Mucosa of descending colon (tissue), 3 donors: ENCODE data around the gene FAR1. TPM values are rescaled to one million over a fixed set of nuclear protein-coding genes. Genes with fewer than 3 reads are reported as not detected.
"Not testable (repeated sequence)": the region's sequence is repeated elsewhere in the genome, so short reads cannot be mapped to it uniquely, and the experiment has no call there.

Experiments used
- ATAC-seq: fragments of 200-7000 bp; cut with Tn5 transposase; one replicate; pipeline ENCODE4 v1.9.1; 2020; ENCODE audit warnings: mild to moderate bottlenecking, moderate library complexity
- DNase-seq, 3 donors: peaks; one replicate each; pipeline ENCODE4 v3.0.0-alpha.2; 2020
- H3K36me3 ChIP-seq: fragments of 200-600 bp; one replicate; pipeline ENCODE4 v1.8.0; 2021; ENCODE audit warnings: low read depth, mild to moderate bottlenecking
- H3K4me1 ChIP-seq: fragments of 200-600 bp; one replicate; pipeline ENCODE4 v1.8.0; 2021; ENCODE audit warnings: low read depth, mild to moderate bottlenecking
- H3K4me3 ChIP-seq: fragments of 200-600 bp; one replicate; pipeline ENCODE4 v1.8.0; 2021; ENCODE audit warnings: mild to moderate bottlenecking
- H3K9me3 ChIP-seq: fragments of 200-600 bp; one replicate; pipeline ENCODE4 v1.8.0; 2021; ENCODE audit warnings: mild to moderate bottlenecking
- CTCF ChIP-seq: fragments of 200-600 bp; IDR thresholded peaks from one replicate; pipeline ENCODE4 v1.8.0; 2022; ENCODE audit warnings: antibody characterized with exemption, mild to moderate bottlenecking
- intact Hi-C, 2 donors: fragments of 100-400 bp; cut with DNase I in 1 of 2; cut with micrococcal nuclease in 1 of 2; formaldehyde crosslinking; loops; one replicate each; pipeline versions ENCODE4 v1.11.0 to v1.11.1; 2022; cut with DNase I, micrococcal nuclease
- long read RNA-seq, 2 donors: library from polyadenylated mRNA; unstranded; transcript quantifications; one replicate each; pipeline ENCODE4 v2.0.0, GENCODE V29; 2019 to 2021
- total RNA-seq, 3 donors: library from RNA; stranded (reverse); fragmentation: NEBNext Ultra II Directional in 2 of 3; extraction: Animal tissue kit (Norgen Biotek cat#: 25700) in 2 of 3; gene quantifications; one replicate each; pipeline versions ENCODE4 v1.2.1 to v1.2.4, GENCODE V29; 2021 to 2023
- donor health status: DM: no; HTN: no; CAD: no; lungs with moderate emphysema.
- donor health status: DM: no; HTN: no; CAD: no.
- donor health status: DM: no; HTN: yes; CAD: no.

The FAR1 gene
- total RNA-seq: 100 to 1,000 TPM in 2 of 3 donors, 10 to 100 TPM in 1; 74.3 to 103 (median 102) TPM
- long read RNA-seq, donor 1, full-length matches to known transcripts: 21 of 30 reads
- long read RNA-seq, donor 1, partial matches to known transcripts: 1 of 30 reads
- long read RNA-seq, donor 1, other reads (novel, unspliced or antisense): 8 of 30 reads
- long read RNA-seq, donor 2, full-length matches to known transcripts: 10 of 15 reads
- long read RNA-seq, donor 2, partial matches to known transcripts: 1 of 15 reads
- long read RNA-seq, donor 2, other reads (novel, unspliced or antisense): 4 of 15 reads

GRCh38 chr11:13668102-13668956 is at the start of gene FAR1:
TSS of gene FAR1 (plus strand) at chr11:13668668. CDS start at chr11:13694766, 26,098 bp downstream.
- H3K9me3 ChIP-seq: no peaks in the 10 kb centered on the region
- H3K4me1 ChIP-seq: peaks cover 18% of the 10 kb centered on the region
- no peaks in the 10 kb centered on the region for H3K36me3 ChIP-seq
- peak; percentile 77 for TF ChIP-seq CTCF
- peak within 1 kb of the TSS; percentile 86 for H3K4me3 ChIP-seq
- DNase-seq (peak; percentile 97 to 99 (median 98)), ATAC-seq (peak; percentile 91)
- intact Hi-C loops: no loop called here

- intact Hi-C loops: no loop called here
- no peak for DNase-seq
- H3K9me3 ChIP-seq: peaks cover 10% of the 10 kb centered on the region
- H3K4me3 ChIP-seq: no peak overlapping the region
- no peak for TF ChIP-seq CTCF
- H3K4me1 ChIP-seq: no peaks in the 10 kb centered on the region
- no peaks in the 10 kb centered on the region for H3K36me3 ChIP-seq
- ATAC-seq: no peak
These were observed 48.4 kb upstream of the FAR1 start for GRCh38 chr11:13620063-13620462.

- DNase-seq, H3K36me3 ChIP-seq, H3K9me3 ChIP-seq, intact Hi-C loops, H3K4me3 ChIP-seq, ATAC-seq: not testable (repeated sequence)
- peaks cover 14% of the 10 kb centered on the region for H3K4me1 ChIP-seq
These were observed 41.6 kb upstream of the FAR1 start for GRCh38 chr11:13626818-13627217.

- H3K9me3 ChIP-seq, intact Hi-C loops, H3K36me3 ChIP-seq, H3K4me3 ChIP-seq: not testable (repeated sequence)
- DNase-seq: peak; percentile 67 to 77 (median 72)
- peak; percentile 53 for ATAC-seq
- H3K4me1 ChIP-seq: peaks cover 14% of the 10 kb centered on the region
These were observed 39.8 kb upstream of the FAR1 start for GRCh38 chr11:13628634-13629033.

GRCh38 chr11:13629779-13630178 is 38.7 kb upstream of the FAR1 start:
- H3K9me3 ChIP-seq: no peaks in the 10 kb centered on the region
- TF ChIP-seq CTCF: no peak
- intact Hi-C loops: no loop called here
- no peak overlapping the region for H3K4me3 ChIP-seq
- ATAC-seq (peak; percentile 98), DNase-seq (no peak)
- H3K36me3 ChIP-seq: no peaks in the 10 kb centered on the region
- H3K4me1 ChIP-seq: peaks cover 14% of the 10 kb centered on the region

- ATAC-seq (no peak), DNase-seq (no peak)
- intact Hi-C loops: no loop called here
- Histone ChIP-seq H3K4me3 (no peak overlapping the region), H3K36me3 (no peaks in the 10 kb centered on the region), H3K4me1 (peaks cover 3% of the 10 kb centered on the region), H3K9me3 (no peaks in the 10 kb centered on the region)
- no peak for TF ChIP-seq CTCF
These were observed 33.2 kb upstream of the FAR1 start for GRCh38 chr11:13635290-13635689.
